K562 (cell line): Measurements from ENCODE around the gene PLEKHH2. TPM values are rescaled to one million over a fixed set of nuclear protein-coding genes. Genes with fewer than 3 reads are reported as not detected.
A peak's percentile ranks its signal among the peaks of the same experiment; 100 is the strongest.

Experiments used
- ATAC-seq: fragments of 200-7000 bp; cut with Tn5 transposase; 3 replicates; pipeline ENCODE4 v1.9.1; 2020; ENCODE audit warnings: moderate library complexity
- BruUV-seq: library from RNA; stranded (reverse); fragments of 400-500 nt; replicated peaks from 2 replicates; lab custom pipeline; 2021; lab: Mats Ljungman, UMichigan
- CTCF ChIA-PET: fragments of 300-600 bp; formaldehyde crosslinking; extraction: SDS; loops from one replicate; lab custom pipeline; 2021; ENCODE audit warnings: low intra/inter-chr PET ratio; lab: Yijun Ruan, JAX
- POLR2A ChIA-PET: fragments of 300-600, 350-650 bp; sonication (Branson Sonifier 250); formaldehyde crosslinking; extraction: SDS; loops from one replicate; lab custom pipeline; 2021; ENCODE audit warnings: antibody characterized with exemption, inconsistent platforms; lab: Yijun Ruan, JAX
- DNase-seq, 4 experiments: peaks; one replicate each; pipeline versions ENCODE4 v3.0.0 to v3.0.0-alpha.2; 2011 to 2018; ENCODE audit warnings: low spot score in 3 of 4, mixed read lengths in 3 of 4; ENCODE audit errors: extremely low read depth in 1 of 4
- FAIRE-seq: peaks from 2 replicates; lab custom pipeline; 2011; peaks lifted over from hg19 to GRCh38; lab: Jason Lieb, UNC
- H2AFZ ChIP-seq: 2 replicates; pipeline ENCODE4 v1.6.0; 2011; ENCODE audit warnings: low read depth, low read length, control low read depth, inconsistent platforms
- H3K27ac ChIP-seq: fragments of 200-600 bp; 3 replicates; pipeline ENCODE4 v1.8.0; 2011; ENCODE audit warnings: low read depth, mild to moderate bottlenecking, control low read depth, inconsistent platforms, low read length, moderate library complexity, mixed read lengths; ENCODE audit errors: extremely low read depth
- H3K27me3 ChIP-seq, 2 experiments: fragments of 300-600 bp in 1 of 2; 2 replicates in 1 of 2; 3 replicates in 1 of 2; pipeline versions ENCODE4 v1.6.0 to v1.8.0; 2011; ENCODE audit warnings: inconsistent platforms in 2 of 2, low read length in 2 of 2, mild to moderate bottlenecking in 1 of 2, mixed read lengths in 1 of 2, moderate library complexity in 1 of 2; ENCODE audit not compliant: control insufficient read depth in 2 of 2, insufficient read depth in 2 of 2
- H3K36me3 ChIP-seq: fragments of 300-600 bp; 3 replicates; pipeline ENCODE4 v1.8.0; 2011; ENCODE audit warnings: mild to moderate bottlenecking, low read length, inconsistent platforms; ENCODE audit not compliant: control insufficient read depth, insufficient read depth
- H3K4me1 ChIP-seq, 2 experiments: fragments of 200-600 bp in 1 of 2; replicated peaks in 1 of 2; 2 replicates in 1 of 2; 3 replicates in 1 of 2; pipeline versions ENCODE4 v1.5.1 to v1.8.0; 2011; ENCODE audit warnings: inconsistent platforms in 2 of 2, low read length in 2 of 2, mild to moderate bottlenecking in 1 of 2, mixed read lengths in 1 of 2, moderate library complexity in 1 of 2; ENCODE audit not compliant: control insufficient read depth in 2 of 2, insufficient read depth in 2 of 2
- H3K4me2 ChIP-seq: 2 replicates; pipeline ENCODE4 v1.6.1; 2011; ENCODE audit warnings: low read length, control low read depth, inconsistent platforms, mixed read lengths; ENCODE audit not compliant: insufficient read depth
- H3K4me3 ChIP-seq: fragments of 200-600 bp; sonication (generic), shearing (Covaris generic); 2 replicates; pipeline ENCODE4 v1.5.1; 2016; ENCODE audit warnings: control low read depth, inconsistent platforms
- H3K79me2 ChIP-seq: fragments of 200-600 bp; 3 replicates; pipeline ENCODE4 v1.8.0; 2011; ENCODE audit warnings: low read length, inconsistent platforms; ENCODE audit not compliant: control insufficient read depth, insufficient read depth
- H3K9ac ChIP-seq, 2 experiments: 2 replicates each; pipeline versions ENCODE4 v1.6.0 to v1.6.1; 2011; ENCODE audit warnings: low read depth in 2 of 2, low read length in 2 of 2, control low read depth in 1 of 2, inconsistent platforms in 1 of 2, mild to moderate bottlenecking in 1 of 2, mixed read lengths in 1 of 2; ENCODE audit not compliant: insufficient read depth in 1 of 2
- H3K9me1 ChIP-seq: one replicate; pipeline ENCODE4 v1.6.0; 2011; ENCODE audit warnings: inconsistent platforms, mild to moderate bottlenecking, low read length, moderate library complexity; ENCODE audit not compliant: control insufficient read depth, insufficient read depth
- H3K9me3 ChIP-seq: replicated peaks from 2 replicates; pipeline ENCODE4 v1.5.1; 2011; ENCODE audit warnings: low read depth, low read length, inconsistent platforms; ENCODE audit not compliant: control insufficient read depth, insufficient read depth
- H4K20me1 ChIP-seq: replicated peaks from 2 replicates; pipeline ENCODE4 v1.6.1; 2011; ENCODE audit warnings: low read length, inconsistent platforms, mixed read lengths; ENCODE audit not compliant: control insufficient read depth, insufficient read depth
- E4F1 ChIP-seq: fragments of 250-450 bp; sonication (Bioruptor Pico); IDR thresholded peaks from 2 replicates; pipeline ENCODE4 v1.5.0; 2021; ENCODE audit warnings: mild to moderate bottlenecking, borderline replicate concordance
- HNRNPL ChIP-seq: fragments of 200-400 bp; formaldehyde crosslinking; IDR thresholded peaks from 2 replicates; pipeline ENCODE4 v1.6.1; 2017; ENCODE audit warnings: low read depth, mild to moderate bottlenecking, low read length
- IRF2 ChIP-seq: sonication (generic); formaldehyde crosslinking; IDR thresholded peaks from 2 replicates; pipeline ENCODE4 v1.8.1; 2022; ENCODE audit warnings: mild to moderate bottlenecking, missing genetic modification reagents
- PBX2 ChIP-seq, 2 experiments: IDR thresholded peaks in 1 of 2; conservative IDR thresholded peaks in 1 of 2; 2 replicates each; pipeline ENCODE4 v1.6.1; 2016; ENCODE audit warnings: low read depth in 2 of 2, mild to moderate bottlenecking in 1 of 2, missing compliant biosample characterization in 1 of 2, missing genetic modification characterization in 1 of 2, moderate library complexity in 1 of 2
- ZC3H4 ChIP-seq: sonication (generic); formaldehyde crosslinking; IDR thresholded peaks from 2 replicates; pipeline ENCODE4 v1.9.0; 2021; ENCODE audit warnings: missing genetic modification reagents, borderline replicate concordance
- ZFP1 ChIP-seq: fragments of 450-650 bp; formaldehyde crosslinking; IDR thresholded peaks from 2 replicates; pipeline ENCODE4 v1.4.0; 2020; ENCODE audit warnings: mild to moderate bottlenecking, mixed read lengths
- ZKSCAN3 ChIP-seq: fragments of 250-450 bp; sonication (Bioruptor Pico); IDR thresholded peaks from 2 replicates; pipeline ENCODE4 v1.4.0; 2020
- WGBS: fragments of 100-300 bp; shearing (Covaris generic); methylation state at CpG from one replicate; pipeline ENCODE4 v1.1.6; 2016; ENCODE audit warnings: low coverage, mixed read lengths; ENCODE audit not compliant: insufficient coverage; ENCODE audit errors: missing lambda C conversion rate; 5-methylcytosine and 5-hydroxymethylcytosine counted together
- in situ Hi-C: fragments of 300-500 bp; cut with MboI; formaldehyde crosslinking; loops from 4 replicates; pipeline ENCODE4 v1.15.0; 2018; ENCODE audit warnings: inconsistent platforms, mixed read lengths
- intact Hi-C: fragments of 100-400 bp; cut with micrococcal nuclease; formaldehyde crosslinking; loops from 2 replicates; pipeline ENCODE4 v1.14.2; 2022
- polyA plus RNA-seq, 8 experiments: library from polyadenylated mRNA; depleted of rRNA in 4 of 8; stranded (reverse) in 5 of 8; unstranded in 3 of 8; fragments of >200 nt; fragmentation: Nextera tagmentation in 2 of 8; fragmentation: Illumina TruSeq in 1 of 8; extraction: Ambion mirVana in 2 of 8; extraction: Trizol in 1 of 8; gene quantifications; 2 replicates each; pipeline versions ENCODE4 v1.2.1 to v1.2.3, GENCODE V29; 2011 to 2014; ENCODE audit warnings: inconsistent platforms in 1 of 8, missing spikeins in 1 of 8
- total RNA-seq, 7 experiments: library from RNA; depleted of rRNA in 6 of 7; stranded (reverse); fragments of >200 nt in 6 of 7; fragmentation: Illumina TruSeq in 2 of 7; extraction: Trizol in 2 of 7; gene quantifications; 2 replicates each; pipeline versions ENCODE4 v1.2.1 to v1.2.3, GENCODE V29; 2011 to 2021; ENCODE audit warnings: low replicate concordance in 1 of 7

PLEKHH2 gene
- total and polyA plus RNA-seq, 9 of the 15 experiments (the other 6 are each of a cell fraction or from before 2014, with no cell fraction given) = 0.77 to 13.5 (median 2.7) TPM

GRCh38 chr2:43766006-43766405 is 128.9 kb downstream of the PLEKHH2 start:
- TF ChIP-seq E4F1 (CRISPR knock-in tag) = no peak
- no peak for TF ChIP-seq PBX2 (CRISPR knock-in tag; IDR thresholded peaks at IDR 0.05; ENCODE audit: low read depth)
- TF ChIP-seq PBX2 (tag; conservative IDR thresholded peaks at IDR 0.05; ENCODE audit: low read depth) = no peak
- TF ChIP-seq HNRNPL = no peak
- no peak for TF ChIP-seq ZFP1
- no peak for TF ChIP-seq ZKSCAN3 (CRISPR knock-in tag)
- TF ChIP-seq IRF2 = no peak
- TF ChIP-seq ZC3H4 (CRISPR knock-in tag) = no peak
- no peak for ATAC-seq

More at GRCh38 chr2:43766006-43766405, 128.9 kb downstream of the PLEKHH2 start:
- ChIA-PET POLR2A (no interaction called here), CTCF (no interaction called here)
- Histone ChIP-seq H3K4me1 (no peaks in the 10 kb centered on the region), H2AFZ (no peak overlapping the region), H3K27ac (no peak overlapping the region), H3K27me3 (no peaks in the 10 kb centered on the region), H3K79me2 (no peaks in the 10 kb centered on the region), H4K20me1 (no peaks in the 10 kb centered on the region), H3K9me1 (no peaks in the 10 kb centered on the region), H3K4me3 (no peak overlapping the region), H3K9ac (no peak overlapping the region), H3K9me3 (no peaks in the 10 kb centered on the region), H3K36me3 (no peaks in the 10 kb centered on the region), H3K4me2 (no peak overlapping the region)
- DNase-seq = no peak
- WGBS = 52% methylated on average over 4 of the region's 4 CpGs
- intact Hi-C loops (no loop called here), in situ Hi-C loops (no loop called here)
- BruUV-seq = no TSS peak
- FAIRE-seq = peak; percentile 46
